CD4-positive, alpha-beta T cell treated with Interleukin-4 for 1 hour (primary cell): ENCODE results near the gene MFF.
"Not testable (repeated sequence)": the region's sequence is repeated elsewhere in the genome, so short reads cannot be mapped to it uniquely, and the experiment has no call there.

Experiments
- DNase-seq, 2 donors: peaks; one replicate each; pipeline ENCODE4 v3.0.0-alpha.2; 2020 to 2022

MFF gene

GRCh38 chr2:227337442-227337841 lies 12.4 kb downstream of the MFF start:
- DNase-seq: no peak

- DNase-seq: no peak
Observed at GRCh38 chr2:227339098-227339599, 14.1 kb downstream of the MFF start.

- no peak for DNase-seq
Observed at GRCh38 chr2:227340106-227340505, 15.1 kb downstream of the MFF start.

GRCh38 chr2:227341553-227341952 lies 16.5 kb downstream of the MFF start:
- DNase-seq: no peak

GRCh38 chr2:227344231-227344630 lies 19.2 kb downstream of the MFF start:
- no peak for DNase-seq

- no peak for DNase-seq
Observed at GRCh38 chr2:227347117-227347516, 22.1 kb downstream of the MFF start.

- DNase-seq: no peak
Observed at GRCh38 chr2:227348324-227348723, 23.3 kb downstream of the MFF start.

GRCh38 chr2:227349989-227350612 lies 25.1 kb downstream of the MFF start:
- no peak for DNase-seq

- DNase-seq: no peak
Observed at GRCh38 chr2:227351639-227352038, 26.6 kb downstream of the MFF start.

- DNase-seq: no peak
Observed at GRCh38 chr2:227360351-227360750, 35.3 kb downstream of the MFF start.

- peak in 1 of 2 donors; percentile 14 for DNase-seq
Observed at GRCh38 chr2:227363756-227364155, 38.7 kb downstream of the MFF start.

- not testable (repeated sequence) for DNase-seq
Observed at GRCh38 chr2:227364585-227365263, 39.7 kb downstream of the MFF start.

GRCh38 chr2:227365833-227366232 lies 40.8 kb downstream of the MFF start:
- DNase-seq: no peak

GRCh38 chr2:227366769-227367426 lies 41.8 kb downstream of the MFF start:
- DNase-seq: no peak

- DNase-seq: no peak
Observed at GRCh38 chr2:227367427-227367795, 42.4 kb downstream of the MFF start.

- no peak for DNase-seq
Observed at GRCh38 chr2:227368574-227368973, 43.5 kb downstream of the MFF start.

GRCh38 chr2:227370092-227370491 lies 45.0 kb downstream of the MFF start:
- no peak for DNase-seq

GRCh38 chr2:227370791-227371312 lies 45.8 kb downstream of the MFF start:
- DNase-seq: peak; percentile 5 to 77

- no peak for DNase-seq
Observed at GRCh38 chr2:227373389-227373788, 48.3 kb downstream of the MFF start.

- DNase-seq: peak; percentile 18 to 40
Observed at GRCh38 chr2:227374158-227374557, 49.1 kb downstream of the MFF start.

- DNase-seq: no peak
Observed at GRCh38 chr2:227376656-227377396, 51.8 kb downstream of the MFF start.

- DNase-seq: no peak
Observed at GRCh38 chr2:227377467-227378351, 52.7 kb downstream of the MFF start.
